Measurements from ENCODE around the gene FOSL2.

GRCh38 chr2:28425464-28425835 is 32.8 kb downstream of the FOSL2 start:
- TF ChIP-seq POLR2A (IDR thresholded peaks at IDR 0.05; ENCODE audit: low read length) (no peak), GATA1 (IDR thresholded peaks at IDR 0.05; ENCODE audit: low read depth, low read length) (no peak)

All from erythroblast (primary cell).